Measurements from ENCODE around the gene AKR1C2.
"Not testable (repeated sequence)": the region's sequence is repeated elsewhere in the genome, so short reads cannot be mapped to it uniquely, and the experiment has no call there.

DNA sequence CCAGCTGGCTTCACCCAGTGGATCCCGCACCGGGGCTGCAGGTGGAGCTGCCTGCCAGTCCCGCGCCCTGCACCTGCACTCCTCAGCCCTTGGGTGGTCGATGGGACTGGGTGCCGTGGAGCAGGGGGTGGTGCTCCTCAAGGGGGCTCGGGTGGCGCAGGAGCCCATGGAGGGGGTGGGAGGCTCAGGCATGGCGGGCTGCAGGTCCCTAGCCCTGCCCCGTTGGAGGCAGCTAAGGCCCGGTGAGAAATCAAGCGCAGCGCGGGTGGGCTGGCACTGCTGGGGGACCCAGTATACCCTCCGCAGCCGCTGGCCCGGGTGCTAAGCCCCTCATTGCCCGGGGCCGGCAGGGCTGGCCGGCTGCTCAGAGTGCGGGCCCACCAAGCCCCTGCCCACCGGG is 28.8 kb upstream of the AKR1C2 start:
- not testable (repeated sequence) for TF ChIP-seq POLR2A (IDR thresholded peaks at IDR 0.05; ENCODE audit: low read length); GATA1 (IDR thresholded peaks at IDR 0.05; ENCODE audit: low read depth, low read length)

Data from erythroblast (primary cell).